ENCODE data around the gene NLRP9. TPM values are rescaled to one million over a fixed set of nuclear protein-coding genes. Genes with fewer than 3 reads are reported as not detected.
A peak's percentile ranks its signal among the peaks of the same experiment; 100 is the strongest.

The NLRP9 gene
- polyA plus RNA-seq, 1 donor, result not detected

DNA sequence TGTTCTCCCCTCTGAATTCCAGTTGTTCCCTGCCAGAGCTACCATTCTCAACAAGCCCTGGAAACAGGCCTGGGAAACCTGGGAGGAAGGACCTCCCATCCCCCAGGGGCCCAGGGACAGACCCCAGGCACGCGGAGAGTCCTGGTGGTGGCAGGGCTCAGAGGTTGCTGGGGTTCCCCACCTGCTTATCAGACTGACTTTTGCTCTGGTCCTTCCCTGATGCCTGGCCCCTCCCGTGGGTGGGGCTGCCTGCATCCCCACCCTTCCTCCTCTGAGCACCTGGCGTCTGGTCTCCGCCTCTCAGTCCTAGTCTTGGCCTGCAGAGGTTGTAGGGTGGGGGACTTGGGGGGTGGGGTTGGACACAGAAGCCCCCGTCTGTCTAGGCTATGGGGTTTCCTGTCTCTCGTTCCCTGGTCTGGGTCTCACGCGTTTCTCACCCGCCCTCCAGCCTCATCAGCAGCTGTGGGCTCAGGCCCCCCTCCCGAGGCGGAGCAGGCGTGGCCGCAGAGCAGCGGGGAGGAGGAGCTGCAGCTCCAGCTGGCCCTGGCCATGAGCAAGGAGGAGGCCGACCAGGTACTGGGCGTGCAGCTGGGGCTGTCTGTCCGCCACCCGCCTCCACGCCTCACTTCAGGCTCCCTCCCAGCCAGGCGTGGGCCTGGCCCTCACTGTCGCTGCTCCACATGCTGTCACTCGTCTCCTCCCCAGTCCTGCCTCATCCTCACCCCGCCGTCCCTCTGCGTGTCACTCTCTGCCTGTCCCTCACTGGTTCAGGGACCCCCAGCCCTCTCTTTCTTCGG is 49.6 kb downstream of the NLRP9 start:
- no peak for DNase-seq (ENCODE audit: low read depth)

- no peak for DNase-seq (ENCODE audit: low read depth)
Measured at GRCh38 chr19:55687281-55688201, 50.7 kb downstream of the NLRP9 start.

DNA sequence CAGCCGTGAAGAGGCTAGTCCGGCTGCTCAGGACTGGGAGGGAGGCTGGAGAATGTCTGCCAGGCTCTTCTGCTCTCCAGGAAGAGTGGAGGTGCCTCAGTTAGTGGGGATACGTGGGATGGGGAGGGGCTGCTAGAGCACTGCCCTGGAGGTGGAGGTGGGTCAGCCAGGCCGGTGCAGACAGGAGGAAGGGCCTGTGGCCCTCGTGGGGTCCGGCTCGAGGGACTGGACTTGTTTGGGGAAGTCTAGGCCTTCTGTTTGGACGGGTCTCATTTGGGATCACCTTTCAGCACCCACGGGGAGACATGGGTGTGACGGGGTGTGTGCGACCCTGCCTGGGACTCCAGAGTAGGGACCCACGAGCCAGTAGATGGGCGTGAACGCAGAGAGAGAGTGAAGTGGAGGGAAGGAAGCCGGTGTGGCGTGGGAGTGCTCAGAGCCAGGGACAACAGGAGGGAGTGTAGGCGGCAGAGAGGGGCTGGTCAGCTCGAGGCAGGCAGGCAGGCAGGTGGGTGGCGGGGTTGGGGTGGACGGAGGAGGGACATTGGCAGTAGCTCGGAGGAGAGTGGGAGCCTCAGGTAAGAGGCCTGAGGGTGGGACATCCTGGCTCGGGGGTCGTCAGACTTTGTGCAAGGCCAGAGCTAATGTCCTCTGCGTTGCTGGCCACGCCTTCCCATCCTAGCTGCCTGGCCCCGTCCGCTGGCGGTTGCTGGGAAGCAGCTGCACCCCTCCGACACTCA is 51.7 kb downstream of the NLRP9 start:
- DNase-seq (ENCODE audit: low read depth), result no peak

DNA sequence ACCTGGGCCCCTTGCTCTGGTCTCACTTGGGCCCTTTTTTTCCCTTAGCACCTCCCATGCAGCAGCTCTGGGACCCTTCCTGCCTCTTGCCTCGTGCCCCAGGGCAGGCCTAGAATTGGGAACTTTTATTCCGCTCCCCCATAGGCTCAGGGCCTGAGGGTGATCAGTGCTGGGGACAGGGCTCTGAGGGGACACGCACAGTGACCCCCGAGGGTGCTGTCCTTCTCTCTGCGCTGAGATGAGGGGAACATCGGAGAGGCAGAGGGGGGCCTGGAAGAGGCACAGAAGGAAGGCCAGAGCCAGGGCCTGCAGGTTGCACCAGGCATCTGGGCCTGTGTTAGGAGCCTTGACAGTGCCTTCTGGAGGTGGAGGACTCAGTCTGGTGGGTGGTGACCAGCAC is 52.4 kb downstream of the NLRP9 start:
- DNase-seq (ENCODE audit: low read depth), result no peak

GRCh38 chr19:55684946-55685681 is 53.1 kb downstream of the NLRP9 start:
- DNase-seq (ENCODE audit: low read depth), result no peak

DNA sequence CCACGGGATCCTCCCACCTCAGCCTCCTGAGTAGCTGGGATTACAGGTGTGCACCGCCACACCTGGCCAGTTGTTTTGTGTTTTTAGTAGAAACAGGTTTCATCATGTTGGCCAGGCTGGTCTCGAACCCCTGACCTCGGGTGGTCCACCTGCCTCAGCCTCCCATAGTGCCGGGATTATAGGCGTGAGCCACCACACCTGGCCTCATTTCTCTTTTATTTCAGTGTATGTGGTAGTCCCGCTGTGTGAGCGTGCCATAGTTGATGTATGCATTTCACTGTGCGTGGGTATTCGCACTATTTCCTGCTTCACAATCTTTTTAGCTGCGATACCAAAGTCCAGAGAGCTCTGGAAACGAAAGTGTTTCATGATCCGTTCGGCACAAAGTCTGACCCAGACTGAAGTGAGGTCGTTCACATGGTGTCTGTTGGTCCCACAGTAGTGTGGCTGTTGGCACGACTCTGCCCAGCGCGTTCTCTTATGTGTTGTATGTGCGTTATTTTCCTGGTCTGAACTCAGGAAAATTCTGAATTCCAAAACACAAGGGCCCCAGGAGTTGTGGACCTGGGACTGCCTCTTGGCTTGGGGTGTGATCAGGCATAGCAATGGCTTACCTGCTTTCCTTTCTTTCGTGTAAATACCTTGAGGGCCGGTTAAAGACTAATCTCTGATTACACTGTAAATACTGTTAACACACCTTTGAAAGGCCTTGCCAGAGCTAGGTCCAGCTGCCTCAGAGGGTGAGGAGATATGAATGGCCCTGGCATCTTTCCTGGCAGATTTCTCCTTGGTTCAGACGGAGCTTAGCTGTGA is 54.5 kb downstream of the NLRP9 start:
- DNase-seq (ENCODE audit: low read depth), result no peak

GRCh38 chr19:55681131-55682092 is 56.8 kb downstream of the NLRP9 start:
- DNase-seq (ENCODE audit: low read depth), result no peak

DNA sequence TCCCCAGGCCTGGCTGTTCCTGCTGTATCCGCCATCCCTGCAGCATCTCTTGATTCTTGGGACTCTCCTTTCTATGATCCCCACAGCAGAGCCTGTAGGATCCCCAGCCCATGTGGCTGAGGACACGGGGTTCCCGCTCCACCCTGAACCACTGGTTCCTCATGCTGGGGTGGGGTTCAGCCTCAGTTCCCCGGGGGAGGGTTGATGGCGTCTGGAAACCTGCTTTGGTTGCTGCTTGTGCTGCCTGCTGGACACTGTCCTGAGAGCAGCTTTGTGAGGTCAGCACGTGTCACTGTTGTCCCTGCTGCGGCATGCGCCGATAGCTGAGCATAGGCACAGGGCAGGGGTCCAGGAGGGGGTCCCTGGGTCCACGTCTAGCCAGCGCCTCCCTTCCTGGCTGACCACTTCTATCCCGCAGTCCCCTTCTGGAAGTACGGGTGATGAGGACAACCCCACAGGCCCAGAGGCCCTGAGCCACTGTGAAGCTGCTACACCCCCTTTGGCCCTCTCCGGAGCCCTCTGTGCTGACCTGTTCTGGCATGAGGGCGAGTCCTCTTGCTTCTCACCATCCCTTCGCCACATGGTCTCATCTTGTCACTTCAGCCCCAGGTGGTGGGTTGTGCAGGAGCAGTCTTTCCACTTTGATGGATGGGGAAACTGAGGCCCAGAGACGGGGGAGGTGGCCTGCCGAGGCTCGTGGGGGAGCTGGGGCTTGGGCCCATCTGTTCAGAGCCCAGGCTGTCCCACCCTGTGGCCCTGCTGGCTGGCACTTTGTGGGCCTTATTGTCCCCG is 57.7 kb downstream of the NLRP9 start:
- DNase-seq (ENCODE audit: low read depth), result no peak

- DNase-seq (ENCODE audit: low read depth), result no peak
Measured at GRCh38 chr19:55679343-55680257, 58.6 kb downstream of the NLRP9 start.

- DNase-seq (ENCODE audit: low read depth), result no peak
Measured at GRCh38 chr19:55678121-55678671, 60.0 kb downstream of the NLRP9 start.

DNA sequence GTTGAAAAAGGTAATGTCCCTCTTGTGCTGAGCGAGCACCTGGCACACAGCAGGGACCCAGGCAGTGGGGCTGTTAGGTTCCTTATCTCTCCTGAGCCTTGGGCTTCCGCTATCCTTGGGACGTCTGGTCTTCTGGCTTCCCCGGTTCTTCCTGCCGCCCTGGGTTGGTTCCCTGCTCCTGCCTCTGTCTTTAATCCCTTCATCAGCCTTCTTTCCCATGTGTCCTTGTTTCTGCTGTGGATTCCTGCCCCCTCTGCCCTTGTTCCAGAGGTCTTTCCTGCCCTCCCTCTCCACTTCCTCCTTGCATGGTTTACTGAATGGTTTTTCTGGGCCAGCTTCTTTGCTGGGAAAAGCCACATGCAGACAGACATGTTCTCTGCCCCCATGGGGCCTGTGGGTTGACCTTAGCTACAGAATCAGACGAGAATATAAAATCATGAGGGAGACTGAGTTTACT is 60.6 kb downstream of the NLRP9 start:
- DNase-seq (ENCODE audit: low read depth), result no peak

GRCh38 chr19:55676889-55677505 is 61.2 kb downstream of the NLRP9 start:
- DNase-seq (ENCODE audit: low read depth), result no peak

- DNase-seq (ENCODE audit: low read depth), result no peak
Measured at GRCh38 chr19:55676383-55676782, 61.8 kb downstream of the NLRP9 start.

- DNase-seq (ENCODE audit: low read depth), result no peak
Measured at GRCh38 chr19:55675661-55676354, 62.4 kb downstream of the NLRP9 start.

- DNase-seq (ENCODE audit: low read depth), result peak; percentile 81
Measured at GRCh38 chr19:55674841-55675660, 63.2 kb downstream of the NLRP9 start, which contains the start of gene EPN1. Gene EPN1, plus strand, starts transcription at chr19:55675226. Its CDS starts 3,402 bp downstream, at chr19:55678628.

Measured in forelimb muscle (tissue), 1 donor.